ENCODE results near the gene CHRM5.

CHRM5 gene

GRCh38 chr15:34038871-34039789, 70.8 kb downstream of the CHRM5 start, which contains the start of gene AVEN:
AVEN (minus strand) TSS chr15:34039204; CDS start chr15:34039046, 158 bp downstream.
- Histone ChIP-seq H3F3A (ENCODE audit: low read depth) (0 out of 2 replicates have a peak, but pooled peaks cover 5% of the 10 kb centered on the region), H3K27me3 (ENCODE audit: insufficient read depth, low read length, poor library complexity, severe bottlenecking) (no peaks in the 10 kb centered on the region), H2AFZ (ENCODE audit: low read length) (peak within 1 kb of the TSS; percentile 99), H3K79me2 (ENCODE audit: insufficient read depth, low read length) (peaks cover 21% of the 10 kb centered on the region), H3K4me2 (ENCODE audit: low read depth, low read length, poor library complexity, severe bottlenecking) (peak within 1 kb of the TSS; percentile 85), H3K4me1 (ENCODE audit: insufficient read depth, low read length, poor library complexity, severe bottlenecking) (peaks cover 28% of the 10 kb centered on the region), H3K9ac (ENCODE audit: low read depth, low read length, poor library complexity, severe bottlenecking) (peak within 1 kb of the TSS; percentile 86), H3K36me3 (ENCODE audit: insufficient read depth, low read length) (no peaks in the 10 kb centered on the region), H3K9me3 (ENCODE audit: insufficient read depth, low read depth, low read length) (no peaks in the 10 kb centered on the region), H4K20me1 (ENCODE audit: insufficient read depth, low read length, poor library complexity, severe bottlenecking) (no peaks in the 10 kb centered on the region), H3K4me3 (ENCODE audit: low read length, poor library complexity, severe bottlenecking) (peak within 1 kb of the TSS; percentile 99), H3K9me2 (replicated peaks; ENCODE audit: low read depth, low read length) (no peaks in the 10 kb centered on the region)
- TF ChIP-seq CTCF (conservative IDR thresholded peaks at IDR 0.05; ENCODE audit: low read length) (no peak), EZH2phosphoT487 (IDR thresholded peaks at IDR 0.05; ENCODE audit: borderline replicate concordance) (no peak)

- peaks cover 21% of the 10 kb centered on the region for H3K79me2 ChIP-seq (ENCODE audit: insufficient read depth, low read length)
- H3K36me3 ChIP-seq (ENCODE audit: insufficient read depth, low read length): no peaks in the 10 kb centered on the region
- peaks cover 28% of the 10 kb centered on the region for H3K4me1 ChIP-seq (ENCODE audit: insufficient read depth, low read length, poor library complexity, severe bottlenecking)
- H3K4me2 ChIP-seq (ENCODE audit: low read depth, low read length, poor library complexity, severe bottlenecking): peak overlapping the region; percentile 85
- peak overlapping the region; percentile 82 for H3K9ac ChIP-seq (ENCODE audit: low read depth, low read length, poor library complexity, severe bottlenecking)
- H3F3A ChIP-seq (ENCODE audit: low read depth): 0 out of 2 replicates have a peak, but pooled peaks cover 4% of the 10 kb centered on the region
- no peaks in the 10 kb centered on the region for H3K27me3 ChIP-seq (ENCODE audit: insufficient read depth, low read length, poor library complexity, severe bottlenecking)
- no peak overlapping the region for H2AFZ ChIP-seq (ENCODE audit: low read length)
- no peaks in the 10 kb centered on the region for H3K9me3 ChIP-seq (ENCODE audit: insufficient read depth, low read depth, low read length)
- H3K4me3 ChIP-seq (ENCODE audit: low read length, poor library complexity, severe bottlenecking): peak overlapping the region; percentile 99
- no peaks in the 10 kb centered on the region for H3K9me2 ChIP-seq (replicated peaks; ENCODE audit: low read depth, low read length)
- TF ChIP-seq CTCF (conservative IDR thresholded peaks at IDR 0.05; ENCODE audit: low read length): no peak
- TF ChIP-seq EZH2phosphoT487 (IDR thresholded peaks at IDR 0.05; ENCODE audit: borderline replicate concordance): no peak
- H4K20me1 ChIP-seq (ENCODE audit: insufficient read depth, low read length, poor library complexity, severe bottlenecking): no peaks in the 10 kb centered on the region
These were observed 71.5 kb downstream of the CHRM5 start for GRCh38 chr15:34039790-34040113.

- no peak overlapping the region for H3K9ac ChIP-seq (ENCODE audit: low read depth, low read length, poor library complexity, severe bottlenecking)
These were observed 75.1 kb downstream of the CHRM5 start for GRCh38 chr15:34043391-34043790.

More at GRCh38 chr15:34043391-34043790, 75.1 kb downstream of the CHRM5 start:
- Histone ChIP-seq H3K4me2 (ENCODE audit: low read depth, low read length, poor library complexity, severe bottlenecking) (peak overlapping the region; percentile 18), H3K4me1 (ENCODE audit: insufficient read depth, low read length, poor library complexity, severe bottlenecking) (peaks cover 14% of the 10 kb centered on the region), H3K9me3 (ENCODE audit: insufficient read depth, low read depth, low read length) (no peaks in the 10 kb centered on the region), H3K9me2 (replicated peaks; ENCODE audit: low read depth, low read length) (no peaks in the 10 kb centered on the region), H3K4me3 (ENCODE audit: low read length, poor library complexity, severe bottlenecking) (no peak overlapping the region), H3K36me3 (ENCODE audit: insufficient read depth, low read length) (no peaks in the 10 kb centered on the region), H4K20me1 (ENCODE audit: insufficient read depth, low read length, poor library complexity, severe bottlenecking) (no peaks in the 10 kb centered on the region), H3F3A (ENCODE audit: low read depth) (0 out of 2 replicates have a peak, but pooled peaks cover 2% of the 10 kb centered on the region), H3K27me3 (ENCODE audit: insufficient read depth, low read length, poor library complexity, severe bottlenecking) (no peaks in the 10 kb centered on the region), H2AFZ (ENCODE audit: low read length) (0 out of 2 replicates have a peak overlapping the region, but pooled peaks have one; percentile 55), H3K79me2 (ENCODE audit: insufficient read depth, low read length) (peaks cover 10% of the 10 kb centered on the region; the same call in 1 of the 2 replicates)
- no peak for TF ChIP-seq EZH2phosphoT487 (IDR thresholded peaks at IDR 0.05; ENCODE audit: borderline replicate concordance)
- TF ChIP-seq CTCF (conservative IDR thresholded peaks at IDR 0.05; ENCODE audit: low read length): no peak
